GM19467 (cell line): Measurements from ENCODE around the gene RNU6-1.

Experiments
- ATAC-seq: cut with Tn5 transposase; IDR thresholded peaks from one replicate; pipeline ENCODE4 v1.9.1; 2021; ENCODE audit warnings: mild to moderate bottlenecking, moderate library complexity; ENCODE audit not compliant: unreplicated experiment

RNU6-1 gene

GRCh38 chr15:67859331-67859946 lies 19.6 kb upstream of the RNU6-1 start:
- no peak for ATAC-seq

- ATAC-seq = no peak
Observed at GRCh38 chr15:67857220-67857619, 17.4 kb upstream of the RNU6-1 start.

- no peak for ATAC-seq
Observed at GRCh38 chr15:67855842-67856241, 16.0 kb upstream of the RNU6-1 start.

GRCh38 chr15:67854358-67854757 lies 14.5 kb upstream of the RNU6-1 start:
- ATAC-seq = no peak

GRCh38 chr15:67853454-67853853 lies 13.6 kb upstream of the RNU6-1 start:
- ATAC-seq = no peak

GRCh38 chr15:67852418-67852817 lies 12.6 kb upstream of the RNU6-1 start:
- no peak for ATAC-seq

- no peak for ATAC-seq
Observed at GRCh38 chr15:67850994-67851571, 11.2 kb upstream of the RNU6-1 start.

- no peak for ATAC-seq
Observed at GRCh38 chr15:67850336-67850735, 10.5 kb upstream of the RNU6-1 start.

GRCh38 chr15:67849538-67849937 lies 9.7 kb upstream of the RNU6-1 start:
- no peak for ATAC-seq

GRCh38 chr15:67845974-67846373 lies 6.1 kb upstream of the RNU6-1 start:
- ATAC-seq = no peak

- ATAC-seq = no peak
Observed at GRCh38 chr15:67843571-67844387, 3.9 kb upstream of the RNU6-1 start.

- no peak for ATAC-seq
Observed at GRCh38 chr15:67843092-67843501, 3.3 kb upstream of the RNU6-1 start.

- no peak for ATAC-seq
Observed at GRCh38 chr15:67841513-67841762, 1.6 kb upstream of the RNU6-1 start.

- no peak for ATAC-seq
Observed at GRCh38 chr15:67840749-67841512, 1.1 kb upstream of the RNU6-1 start.

- peak; percentile 18 for ATAC-seq
Observed at GRCh38 chr15:67839499-67839928, 331 bp downstream of the RNU6-1 start.

GRCh38 chr15:67838789-67839332 lies 984 bp downstream of the RNU6-1 start:
- ATAC-seq = no peak

GRCh38 chr15:67836955-67837354 lies 2.9 kb downstream of the RNU6-1 start:
- no peak for ATAC-seq

- no peak for ATAC-seq
Observed at GRCh38 chr15:67836477-67836876, 3.4 kb downstream of the RNU6-1 start.

- ATAC-seq = no peak
Observed at GRCh38 chr15:67836134-67836455, 3.8 kb downstream of the RNU6-1 start.

- ATAC-seq = no peak
Observed at GRCh38 chr15:67835297-67836133, 4.3 kb downstream of the RNU6-1 start.
